T-helper 22 cell (primary cell): ENCODE results near the gene NAV3.

Source experiments
- DNase-seq: peaks from one replicate; pipeline ENCODE4 v3.0.0-alpha.2; 2020; ENCODE audit warnings: low read depth

The NAV3 gene

GRCh38 chr12:77928078-77928477 is 97.4 kb downstream of the NAV3 start:
- no peak for DNase-seq

- DNase-seq: no peak
Observed at GRCh38 chr12:77932216-77932615, 101.5 kb downstream of the NAV3 start.

- no peak for DNase-seq
Observed at GRCh38 chr12:77938301-77938700, 107.6 kb downstream of the NAV3 start.

GRCh38 chr12:77940011-77940423 is 109.3 kb downstream of the NAV3 start:
- DNase-seq: no peak

- no peak for DNase-seq
Observed at GRCh38 chr12:77940567-77940966, 109.9 kb downstream of the NAV3 start.

- no peak for DNase-seq
Observed at GRCh38 chr12:77941401-77941800, 110.7 kb downstream of the NAV3 start.

- no peak for DNase-seq
Observed at GRCh38 chr12:77943466-77943865, 112.8 kb downstream of the NAV3 start.

GRCh38 chr12:77946541-77947061 is 115.9 kb downstream of the NAV3 start:
- no peak for DNase-seq

GRCh38 chr12:77947330-77947729 is 116.6 kb downstream of the NAV3 start:
- DNase-seq: no peak

- no peak for DNase-seq
Observed at GRCh38 chr12:77947746-77948145, 117.1 kb downstream of the NAV3 start.

GRCh38 chr12:77949943-77950342 is 119.2 kb downstream of the NAV3 start:
- no peak for DNase-seq

- DNase-seq: no peak
Observed at GRCh38 chr12:77953528-77954205, 123.0 kb downstream of the NAV3 start.

- no peak for DNase-seq
Observed at GRCh38 chr12:77954206-77954555, 123.5 kb downstream of the NAV3 start.

- DNase-seq: no peak
Observed at GRCh38 chr12:77957062-77957461, 126.4 kb downstream of the NAV3 start.

GRCh38 chr12:77963576-77964178 is 133.0 kb downstream of the NAV3 start:
- no peak for DNase-seq

GRCh38 chr12:77965790-77966189 is 135.1 kb downstream of the NAV3 start:
- no peak for DNase-seq

- DNase-seq: no peak
Observed at GRCh38 chr12:77968021-77968420, 137.3 kb downstream of the NAV3 start.

GRCh38 chr12:77968571-77968970 is 137.9 kb downstream of the NAV3 start:
- no peak for DNase-seq

GRCh38 chr12:77973579-77973978 is 142.9 kb downstream of the NAV3 start:
- no peak for DNase-seq

GRCh38 chr12:77974645-77975044 is 144.0 kb downstream of the NAV3 start:
- DNase-seq: no peak

- no peak for DNase-seq
Observed at GRCh38 chr12:77979597-77980250, 149.0 kb downstream of the NAV3 start.

GRCh38 chr12:77980782-77981181 is 150.1 kb downstream of the NAV3 start:
- no peak for DNase-seq

GRCh38 chr12:77983859-77984258 is 153.2 kb downstream of the NAV3 start:
- no peak for DNase-seq
